Panc1 (cell line): ENCODE measurements around the gene B4GALNT4. TPM values are rescaled to one million over a fixed set of nuclear protein-coding genes. Genes with fewer than 3 reads are reported as not detected.

ENCODE experiments used
- ATAC-seq: fragments of 200-7000 bp; cut with Tn5 transposase; 2 replicates; pipeline ENCODE4 v1.9.1; 2020; ENCODE audit warnings: mild to moderate bottlenecking, moderate library complexity
- BruUV-seq: library from RNA; stranded (reverse); fragments of 400-500 nt; replicated peaks from 2 replicates; lab custom pipeline; 2021; lab: Mats Ljungman, UMichigan
- CTCF ChIA-PET: fragments of 300-600 bp; sonication (Branson Sonifier 250); formaldehyde crosslinking; loops from one replicate; lab custom pipeline; 2022; ENCODE audit warnings: antibody characterized with exemption; lab: Charles Lee
- POLR2A ChIA-PET: fragments of 300-600 bp; sonication (Branson Sonifier 250); formaldehyde crosslinking; loops from one replicate; lab custom pipeline; 2022; ENCODE audit warnings: antibody characterized with exemption; lab: Charles Lee
- DNase-seq: peaks from one replicate; pipeline ENCODE4 v3.0.0-alpha.2; 2010; ENCODE audit warnings: low read depth, low spot score
- H3K27ac ChIP-seq: 2 replicates; pipeline ENCODE4 v1.5.1; 2011; ENCODE audit warnings: mild to moderate bottlenecking, low read length, inconsistent platforms
- H3K27me3 ChIP-seq: fragments of 200-500 bp; sonication (Bioruptor generic); 2 replicates; pipeline ENCODE4 v1.6.0; 2014; ENCODE audit warnings: low read length, inconsistent platforms; ENCODE audit not compliant: control insufficient read depth, insufficient read depth
- H3K36me3 ChIP-seq: fragments of 200-500 bp; sonication (Bioruptor generic); 2 replicates; pipeline ENCODE4 v1.5.1; 2014; ENCODE audit warnings: inconsistent platforms, mild to moderate bottlenecking, low read length, moderate library complexity; ENCODE audit not compliant: control insufficient read depth, insufficient read depth
- H3K4me1 ChIP-seq: 2 replicates; pipeline ENCODE4 v1.5.1; 2011; ENCODE audit warnings: inconsistent platforms, mild to moderate bottlenecking, low read length, moderate library complexity; ENCODE audit not compliant: control insufficient read depth, insufficient read depth
- H3K4me3 ChIP-seq, 2 experiments: 2 replicates each; pipeline ENCODE4 v1.5.1; 2011 to 2012; ENCODE audit warnings: low read depth in 2 of 2, low read length in 2 of 2, mild to moderate bottlenecking in 2 of 2, inconsistent platforms in 1 of 2, moderate library complexity in 1 of 2
- H3K9me3 ChIP-seq: fragments of 200-500 bp; sonication (Bioruptor generic); 2 replicates; pipeline ENCODE4 v1.5.1; 2014; ENCODE audit warnings: low read depth, mild to moderate bottlenecking, inconsistent platforms, low read length, moderate library complexity; ENCODE audit not compliant: control insufficient read depth, insufficient read depth
- POLR2AphosphoS5 ChIP-seq: IDR thresholded peaks from 2 replicates; pipeline ENCODE4 v1.6.1; 2012; ENCODE audit warnings: mild to moderate bottlenecking, low read depth, low read length, moderate library complexity
- REST ChIP-seq, 2 experiments: IDR thresholded peaks; 2 replicates each; pipeline ENCODE4 v1.6.1; 2011 to 2012; ENCODE audit warnings: low read depth in 2 of 2, control low read depth in 1 of 2, low read length in 1 of 2, mild to moderate bottlenecking in 1 of 2, moderate library complexity in 1 of 2; ENCODE audit not compliant: insufficient read depth in 1 of 2
- SIN3A ChIP-seq: IDR thresholded peaks from 2 replicates; pipeline ENCODE4 v1.6.1; 2012; ENCODE audit warnings: low read depth, mild to moderate bottlenecking, low read length, moderate library complexity, borderline replicate concordance; ENCODE audit not compliant: insufficient read depth
- TCF7L2 ChIP-seq: IDR thresholded peaks from 2 replicates; pipeline ENCODE4 v1.6.1; 2011; ENCODE audit warnings: mild to moderate bottlenecking, low read depth, low read length, inconsistent platforms
- in situ Hi-C: cut with HindIII; loops from 2 replicates; pipeline ENCODE4 v1.10.0; 2016; ENCODE audit warnings: low sequenced_read_pairs, low pct_unique_long_range_greater_than_20kb
- intact Hi-C: fragments of 100-400 bp; cut with micrococcal nuclease; formaldehyde crosslinking; loops from one replicate; pipeline ENCODE4 v1.10.0; 2022; ENCODE audit not compliant: unreplicated experiment
- total RNA-seq: library from RNA; stranded (reverse); gene quantifications from one replicate; pipeline ENCODE4 v1.2.1, GENCODE V29; 2021; ENCODE audit not compliant: unreplicated experiment
- TF ChIP-seq, protein P1 (sequence below): fragments of 450-650 bp; IDR thresholded peaks from 2 replicates; pipeline ENCODE4 v1.5.1; 2017; ENCODE audit warnings: mild to moderate bottlenecking

Gene B4GALNT4
- total RNA-seq, 1 experiment from 2014 or later, result 122 TPM

GRCh38 chr11:368414-369335, 624 bp upstream of the B4GALNT4 start:
- intact Hi-C loops (no loop called here), in situ Hi-C loops (no loop called here)
- CTCF ChIA-PET, result interaction anchor here (1.2 to 1.4 kb wide), 4 partner anchors 9 to 80 kb away, joined by 3 to 14 read pairs (median 4); no protein-coding TSS in a partner anchor
- BruUV-seq, result no TSS peak
- peak overlapping the region; percentile 37 to 52 for H3K4me3 ChIP-seq
- ATAC-seq (peak; percentile 77), DNase-seq (no peak)
- peaks cover 27% of the 10 kb centered on the region for H3K4me1 ChIP-seq
- no peaks in the 10 kb centered on the region for H3K36me3 ChIP-seq
- H3K9me3 ChIP-seq, result no peaks in the 10 kb centered on the region
- TF ChIP-seq REST (IDR thresholded peaks at IDR 0.05; ENCODE audit: insufficient read depth in 1 of 2, low read depth in 2 of 2, low read length in 1 of 2) (peak in 1 of 2 experiments; percentile 82; a peak in 2 of 4 replicates), TCF7L2 (no peak), SIN3A (peak; percentile 8; the same call in 1 of the 2 replicates)
- peak overlapping the region; percentile 79 for H3K27ac ChIP-seq
- POLR2A ChIA-PET, result no interaction called here
- no peaks in the 10 kb centered on the region for H3K27me3 ChIP-seq

- H3K4me1 ChIP-seq, result peaks cover 27% of the 10 kb centered on the region
- no peak for DNase-seq
- H3K9me3 ChIP-seq, result no peaks in the 10 kb centered on the region
- intact Hi-C loops, result no loop called here
- peak overlapping the region; percentile 80 for H3K27ac ChIP-seq
- in situ Hi-C loops, result no loop called here
- no peaks in the 10 kb centered on the region for H3K27me3 ChIP-seq
- no TSS peak for BruUV-seq
- no peak for ATAC-seq
- H3K36me3 ChIP-seq, result no peaks in the 10 kb centered on the region
- POLR2A ChIA-PET, result no interaction called here
- TF ChIP-seq SIN3A, result no peak
- TF ChIP-seq, protein P1, sequence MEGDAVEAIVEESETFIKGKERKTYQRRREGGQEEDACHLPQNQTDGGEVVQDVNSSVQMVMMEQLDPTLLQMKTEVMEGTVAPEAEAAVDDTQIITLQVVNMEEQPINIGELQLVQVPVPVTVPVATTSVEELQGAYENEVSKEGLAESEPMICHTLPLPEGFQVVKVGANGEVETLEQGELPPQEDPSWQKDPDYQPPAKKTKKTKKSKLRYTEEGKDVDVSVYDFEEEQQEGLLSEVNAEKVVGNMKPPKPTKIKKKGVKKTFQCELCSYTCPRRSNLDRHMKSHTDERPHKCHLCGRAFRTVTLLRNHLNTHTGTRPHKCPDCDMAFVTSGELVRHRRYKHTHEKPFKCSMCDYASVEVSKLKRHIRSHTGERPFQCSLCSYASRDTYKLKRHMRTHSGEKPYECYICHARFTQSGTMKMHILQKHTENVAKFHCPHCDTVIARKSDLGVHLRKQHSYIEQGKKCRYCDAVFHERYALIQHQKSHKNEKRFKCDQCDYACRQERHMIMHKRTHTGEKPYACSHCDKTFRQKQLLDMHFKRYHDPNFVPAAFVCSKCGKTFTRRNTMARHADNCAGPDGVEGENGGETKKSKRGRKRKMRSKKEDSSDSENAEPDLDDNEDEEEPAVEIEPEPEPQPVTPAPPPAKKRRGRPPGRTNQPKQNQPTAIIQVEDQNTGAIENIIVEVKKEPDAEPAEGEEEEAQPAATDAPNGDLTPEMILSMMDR, result no peak
- no peak for TF ChIP-seq TCF7L2
- TF ChIP-seq REST (IDR thresholded peaks at IDR 0.05; ENCODE audit: insufficient read depth in 1 of 2, low read depth in 2 of 2, low read length in 1 of 2), result no peak
- no peak for TF ChIP-seq POLR2AphosphoS5
- CTCF ChIA-PET, result interaction anchor here (1.2 kb wide), 1 partner anchor 7 kb away, joined by 6 read pairs; no protein-coding TSS in a partner anchor
- peak overlapping the region; percentile 58 to 72 for H3K4me3 ChIP-seq
These were observed 1.0 kb downstream of the B4GALNT4 start for GRCh38 chr11:370070-370941.
